NCI-H69 (cell line): Measurements from ENCODE around the gene ESRRG.

ENCODE experiments used
- DNase-seq: peaks from one replicate; lab custom pipeline; 2025; lab: John Stamatoyannopoulos, UW

The ESRRG gene

DNA sequence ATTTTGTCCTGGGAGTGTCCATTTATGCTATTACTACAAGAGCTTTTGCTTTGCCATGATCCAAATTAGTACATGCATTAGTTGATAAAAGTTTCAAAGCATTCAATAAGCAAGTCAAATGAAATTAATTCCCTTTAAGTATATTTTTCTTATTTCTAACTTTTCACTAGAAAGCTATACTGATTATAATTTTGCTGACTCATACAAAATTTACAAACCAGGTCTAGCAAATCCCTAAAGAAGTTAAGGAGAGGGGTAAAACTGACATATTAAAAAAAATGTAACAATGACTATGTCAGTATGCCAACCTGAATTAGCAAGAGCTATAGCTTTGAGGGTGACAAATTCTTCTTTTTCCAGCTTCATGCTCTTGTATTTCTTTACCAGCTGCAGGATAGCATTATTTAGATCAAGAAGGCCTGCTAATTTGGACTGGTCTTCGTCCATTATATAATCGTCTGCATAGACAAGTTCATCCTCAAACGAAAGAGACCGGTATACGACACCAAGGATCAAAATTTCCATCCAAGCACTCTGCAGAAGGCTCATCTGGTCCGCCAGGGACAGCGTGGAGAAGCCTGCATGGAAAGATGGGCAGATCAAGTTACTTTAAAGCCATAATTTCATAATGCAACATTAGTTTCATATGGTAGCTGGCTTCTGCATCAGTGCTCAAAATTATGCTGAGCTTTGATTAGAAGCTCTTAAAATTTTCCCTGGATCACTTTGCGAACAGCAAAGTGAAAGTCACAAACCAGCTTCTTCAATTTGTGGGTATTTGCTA, 204.2 kb downstream of the ESRRG start:
- peak; percentile 59 for DNase-seq

GRCh38 chr1:216502528-216503162, 220.6 kb downstream of the ESRRG start:
- peak; percentile 67 for DNase-seq

- DNase-seq, result peak; percentile 75
These were observed 222.8 kb downstream of the ESRRG start for GRCh38 chr1:216500273-216500967.

- peak; percentile 43 for DNase-seq
These were observed 223.5 kb downstream of the ESRRG start for GRCh38 chr1:216499581-216500272.

- DNase-seq, result no peak
These were observed 225.0 kb downstream of the ESRRG start for GRCh38 chr1:216498277-216498676.

DNA sequence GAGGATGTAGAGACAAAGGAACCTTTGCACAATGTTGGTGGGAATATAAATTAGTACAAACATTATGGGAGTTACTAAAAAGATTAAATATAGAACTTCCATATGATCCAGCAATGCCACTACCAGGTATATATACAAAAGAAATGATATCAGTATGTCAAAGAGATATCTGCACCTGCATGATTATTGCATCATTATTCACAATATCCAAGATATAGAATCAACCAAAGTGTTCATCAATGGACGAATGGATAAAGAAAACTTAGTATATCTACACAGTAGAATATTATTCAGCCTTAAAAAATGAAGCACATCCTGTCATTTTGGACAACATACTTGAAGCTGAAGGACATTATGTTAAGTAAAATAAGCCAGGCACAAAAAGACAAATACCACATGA, 238.2 kb downstream of the ESRRG start:
- DNase-seq, result no peak

DNA sequence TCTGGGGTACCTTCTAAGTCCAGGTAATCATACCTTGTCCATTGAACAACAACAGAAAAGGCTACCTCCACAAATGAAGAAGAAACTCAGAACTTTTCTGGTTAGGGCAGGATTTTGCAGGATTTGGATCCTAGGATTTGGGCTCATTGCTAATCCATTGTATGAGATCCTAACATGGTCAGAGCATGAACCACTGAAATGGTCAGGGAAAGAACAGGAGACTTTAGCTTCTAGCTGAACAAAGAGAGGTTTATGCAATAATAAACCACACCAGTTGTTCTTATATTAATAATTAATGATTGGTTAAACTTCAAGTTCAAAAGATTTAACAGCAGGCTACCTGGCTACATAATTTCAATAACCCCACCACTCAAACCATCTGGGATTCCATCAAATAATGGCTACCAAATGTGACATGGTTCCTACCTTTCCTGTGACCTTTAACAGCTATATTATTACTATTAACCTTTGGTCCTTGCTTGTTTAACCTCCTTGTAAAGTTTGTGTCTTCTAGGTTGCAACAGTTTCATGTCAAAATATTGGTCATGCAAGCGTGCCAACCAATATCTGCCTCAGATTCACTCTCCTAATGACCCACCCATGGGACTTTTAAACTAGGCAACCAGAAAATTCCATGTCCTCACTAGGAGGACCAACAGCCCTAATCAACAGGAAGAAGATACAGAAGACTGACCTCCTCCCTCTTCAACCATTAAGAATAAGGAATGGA, 239.4 kb downstream of the ESRRG start:
- DNase-seq, result no peak

- DNase-seq, result no peak
These were observed 240.6 kb downstream of the ESRRG start for GRCh38 chr1:216482620-216483019.

GRCh38 chr1:216478238-216478637, 245.0 kb downstream of the ESRRG start:
- DNase-seq, result no peak

GRCh38 chr1:216476341-216476740, 246.9 kb downstream of the ESRRG start:
- no peak for DNase-seq

DNA sequence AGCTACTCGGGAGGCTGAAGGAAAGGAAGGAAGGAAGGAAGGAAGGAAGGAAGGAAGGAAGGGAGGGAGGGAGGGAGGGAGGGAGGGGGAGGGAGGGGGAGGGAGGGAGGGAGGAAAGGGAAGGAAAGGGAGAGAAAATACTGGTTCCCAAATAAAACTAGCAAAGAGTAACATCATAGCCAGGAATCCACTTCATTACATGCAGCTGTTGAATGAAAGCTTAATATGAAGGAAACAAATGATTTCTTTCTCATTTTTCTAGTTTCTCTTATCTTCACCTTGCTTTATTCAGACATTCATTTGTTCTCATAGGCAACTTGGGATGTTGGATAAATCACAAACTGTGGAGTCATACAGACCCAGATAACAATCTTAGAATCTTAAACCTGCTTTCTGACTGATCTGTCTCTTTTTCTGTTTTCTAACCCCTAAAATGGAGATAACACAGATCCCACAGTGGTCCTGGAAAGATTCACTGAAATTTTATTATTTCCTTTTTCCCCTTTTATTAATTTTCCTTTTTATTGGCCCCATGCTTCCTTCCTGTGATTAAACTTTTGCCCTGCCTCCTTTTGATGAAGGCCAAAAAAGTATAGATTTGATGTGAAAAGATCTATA, 247.5 kb downstream of the ESRRG start:
- no peak for DNase-seq

GRCh38 chr1:216466162-216466801, 256.9 kb downstream of the ESRRG start:
- peak; percentile 32 for DNase-seq

DNA sequence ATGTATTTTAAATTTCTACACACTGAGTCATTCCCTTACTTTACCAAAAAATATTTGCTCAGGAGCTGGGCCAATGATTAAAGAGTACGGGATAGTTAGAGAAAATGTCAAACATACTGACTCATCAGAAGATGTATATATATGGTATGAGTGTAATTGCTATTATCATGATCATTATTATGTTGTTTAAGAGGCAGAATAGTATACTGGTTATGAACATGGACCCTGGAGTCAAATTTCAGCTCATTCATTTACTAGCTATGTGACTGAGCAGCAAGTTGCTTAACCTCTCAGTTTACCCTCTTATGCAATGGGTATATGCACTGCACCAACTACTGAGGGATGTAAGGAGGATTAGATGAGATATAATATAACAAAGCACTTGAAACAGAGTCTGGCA, 258.7 kb downstream of the ESRRG start:
- DNase-seq, result peak; percentile 45

DNA sequence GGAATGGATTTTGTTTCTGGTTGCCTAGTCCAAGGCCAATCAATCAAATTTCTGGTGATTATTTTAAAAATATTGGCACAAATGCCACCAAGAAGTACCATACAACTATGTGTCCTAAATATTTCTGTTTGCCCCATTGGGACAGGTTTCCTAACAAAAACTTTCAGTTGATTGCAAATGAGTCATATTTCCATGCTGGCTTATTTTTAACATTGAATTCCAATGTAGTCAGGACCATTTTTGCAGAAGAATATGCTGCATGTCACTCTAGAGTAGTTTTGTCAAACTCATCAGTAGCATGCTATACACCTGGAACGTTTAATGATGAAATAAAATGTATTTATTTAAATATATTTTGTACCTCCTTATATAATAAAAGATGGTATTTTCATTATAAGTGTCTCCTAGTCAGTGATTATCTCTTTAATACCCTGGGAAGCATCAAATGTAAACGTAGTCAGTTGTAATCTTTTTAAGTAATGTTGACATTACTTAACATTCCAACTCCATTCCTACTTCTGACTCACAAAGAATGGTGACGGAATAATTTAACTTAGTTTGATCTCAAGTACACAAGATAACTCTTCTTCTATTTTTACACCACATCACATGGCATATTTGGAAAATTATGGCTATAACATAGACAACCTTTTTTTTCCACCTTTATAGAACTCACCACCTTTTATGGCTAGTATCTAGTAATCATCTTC, 261.0 kb downstream of the ESRRG start:
- DNase-seq, result peak; percentile 16

GRCh38 chr1:216461466-216461865, 261.8 kb downstream of the ESRRG start:
- DNase-seq, result peak; percentile 48

GRCh38 chr1:216459651-216460207, 263.5 kb downstream of the ESRRG start:
- no peak for DNase-seq

GRCh38 chr1:216458812-216459211, 264.4 kb downstream of the ESRRG start:
- DNase-seq, result peak; percentile 63

- DNase-seq, result peak; percentile 20
These were observed 265.9 kb downstream of the ESRRG start for GRCh38 chr1:216457356-216457755.

DNA sequence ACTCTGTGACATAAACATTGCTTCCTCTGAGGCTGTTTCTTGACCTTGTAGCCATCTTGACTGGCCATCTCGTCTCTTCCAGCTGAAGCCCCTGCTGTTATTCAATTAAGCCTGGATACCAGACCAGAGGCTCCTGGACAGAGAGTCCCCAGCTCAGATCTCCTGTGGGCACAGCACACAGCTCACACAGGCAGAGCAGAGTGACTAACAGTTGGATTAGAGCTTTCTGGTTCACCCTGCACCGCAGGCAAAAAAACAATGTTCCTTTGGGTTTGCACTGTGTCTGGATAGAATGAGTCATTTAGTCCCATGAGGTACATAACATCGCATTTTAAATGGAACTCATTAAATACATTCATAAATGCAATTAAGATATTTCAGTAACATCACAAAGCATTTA, 266.5 kb downstream of the ESRRG start:
- DNase-seq, result peak; percentile 45

DNA sequence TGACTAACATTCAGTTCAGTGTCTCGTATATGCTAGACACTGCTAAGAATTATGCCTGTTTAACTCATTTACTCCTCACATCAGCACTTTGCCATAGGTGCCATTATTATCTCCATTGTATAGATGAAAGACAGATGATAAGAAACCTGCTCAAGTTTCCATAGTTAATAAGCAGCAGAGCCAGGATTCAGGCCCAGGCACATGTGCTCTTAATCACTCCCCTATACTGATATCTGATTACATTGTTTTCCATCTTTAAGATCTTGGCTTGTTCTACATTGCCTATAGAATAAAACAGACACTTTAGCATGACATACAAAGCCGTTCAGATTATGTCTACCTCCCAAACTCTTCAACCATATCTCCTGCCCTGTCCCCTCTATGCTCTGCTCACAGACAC, 269.5 kb downstream of the ESRRG start:
- DNase-seq, result no peak
